Measurements from ENCODE around the gene NRARP. TPM values are rescaled to one million over a fixed set of nuclear protein-coding genes. Genes with fewer than 3 reads are reported as not detected.

The NRARP gene
- total and polyA plus RNA-seq, 2 experiments from 2014 or later, result 8.7 to 16.5 TPM

DNA sequence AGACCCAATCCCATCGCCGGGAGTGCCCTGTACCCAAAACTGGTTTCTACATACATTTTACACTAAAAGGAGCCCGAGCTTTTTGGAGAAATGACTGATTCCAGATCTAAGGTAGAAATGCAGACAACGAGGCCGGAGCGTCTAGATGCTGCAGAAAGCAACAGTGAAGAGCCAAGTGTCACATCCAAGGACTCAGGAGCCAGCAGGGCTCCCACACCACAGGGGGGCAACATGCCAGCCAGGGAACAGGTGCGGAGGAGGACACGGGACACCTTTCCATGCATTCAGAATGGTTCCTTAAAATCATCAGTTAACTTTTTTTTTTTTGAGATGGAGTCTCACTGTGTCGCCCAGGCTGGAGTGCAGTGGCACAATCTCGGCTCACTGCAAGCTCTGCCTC lies 23.1 kb upstream of the NRARP start:
- H3K27ac ChIP-seq, result no peak overlapping the region
- no peaks in the 10 kb centered on the region for H3K36me3 ChIP-seq
- no peaks in the 10 kb centered on the region for H3K27me3 ChIP-seq
- DNase-seq (ENCODE audit: low read depth in 1 of 2, low spot score in 1 of 2), result no peak
- H3K9me3 ChIP-seq (ENCODE audit: low read depth), result no peaks in the 10 kb centered on the region
- H3K4me3 ChIP-seq, result no peak overlapping the region
- TF ChIP-seq, protein P1, sequence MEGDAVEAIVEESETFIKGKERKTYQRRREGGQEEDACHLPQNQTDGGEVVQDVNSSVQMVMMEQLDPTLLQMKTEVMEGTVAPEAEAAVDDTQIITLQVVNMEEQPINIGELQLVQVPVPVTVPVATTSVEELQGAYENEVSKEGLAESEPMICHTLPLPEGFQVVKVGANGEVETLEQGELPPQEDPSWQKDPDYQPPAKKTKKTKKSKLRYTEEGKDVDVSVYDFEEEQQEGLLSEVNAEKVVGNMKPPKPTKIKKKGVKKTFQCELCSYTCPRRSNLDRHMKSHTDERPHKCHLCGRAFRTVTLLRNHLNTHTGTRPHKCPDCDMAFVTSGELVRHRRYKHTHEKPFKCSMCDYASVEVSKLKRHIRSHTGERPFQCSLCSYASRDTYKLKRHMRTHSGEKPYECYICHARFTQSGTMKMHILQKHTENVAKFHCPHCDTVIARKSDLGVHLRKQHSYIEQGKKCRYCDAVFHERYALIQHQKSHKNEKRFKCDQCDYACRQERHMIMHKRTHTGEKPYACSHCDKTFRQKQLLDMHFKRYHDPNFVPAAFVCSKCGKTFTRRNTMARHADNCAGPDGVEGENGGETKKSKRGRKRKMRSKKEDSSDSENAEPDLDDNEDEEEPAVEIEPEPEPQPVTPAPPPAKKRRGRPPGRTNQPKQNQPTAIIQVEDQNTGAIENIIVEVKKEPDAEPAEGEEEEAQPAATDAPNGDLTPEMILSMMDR (IDR thresholded peaks at IDR 0.05; ENCODE audit: low read depth, low read length), result no peak
- H3K4me1 ChIP-seq (ENCODE audit: low read depth), result no peaks in the 10 kb centered on the region

DNA sequence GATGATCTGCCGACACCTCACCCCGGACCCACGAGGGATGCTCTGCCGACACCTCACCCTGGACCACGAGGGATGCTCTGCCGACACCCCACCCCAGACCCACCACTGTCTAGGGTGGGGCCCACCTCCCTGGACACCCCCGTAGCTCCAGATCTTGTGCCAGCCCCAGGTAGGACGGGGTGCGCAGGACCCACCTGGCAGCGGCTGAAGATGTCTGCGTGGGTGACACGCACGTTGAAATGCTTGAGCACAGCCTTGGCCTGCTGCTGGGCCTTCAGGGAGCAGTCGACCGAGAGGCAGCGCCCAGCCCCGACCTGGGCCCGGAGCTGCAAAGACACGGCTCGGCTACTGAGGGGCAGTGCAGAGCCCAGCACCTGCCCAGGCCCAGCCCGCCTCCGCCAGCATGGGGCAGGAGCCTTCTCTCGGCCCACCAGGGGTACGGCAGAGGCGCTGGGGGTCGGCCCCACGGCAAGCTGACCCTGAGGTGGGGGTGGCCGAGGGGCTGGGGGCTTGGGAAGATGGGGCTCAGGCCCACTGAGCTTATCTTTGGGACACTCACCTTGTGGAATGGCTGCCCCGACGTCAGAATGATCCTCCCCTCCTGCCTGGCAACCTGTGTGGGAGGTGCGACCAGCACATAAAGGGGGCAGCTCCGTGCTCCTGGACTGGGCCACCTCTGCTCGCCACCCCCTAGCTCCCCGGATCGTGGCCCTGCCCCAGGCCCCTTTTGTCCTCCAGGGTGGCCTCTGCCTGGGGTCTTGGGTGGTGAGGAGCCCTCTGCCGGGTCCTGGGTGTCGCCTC lies 21.7 kb upstream of the NRARP start:
- Histone ChIP-seq H3K9me3 (ENCODE audit: low read depth) (no peaks in the 10 kb centered on the region), H3K36me3 (no peaks in the 10 kb centered on the region), H3K27ac (no peak overlapping the region), H3K4me3 (no peak overlapping the region), H3K27me3 (no peaks in the 10 kb centered on the region), H3K4me1 (ENCODE audit: low read depth) (peaks cover 2% of the 10 kb centered on the region)
- TF ChIP-seq, protein P1 (IDR thresholded peaks at IDR 0.05; ENCODE audit: low read depth, low read length), result no peak
- no peak for DNase-seq (ENCODE audit: low read depth in 1 of 2, low spot score in 1 of 2)

DNA sequence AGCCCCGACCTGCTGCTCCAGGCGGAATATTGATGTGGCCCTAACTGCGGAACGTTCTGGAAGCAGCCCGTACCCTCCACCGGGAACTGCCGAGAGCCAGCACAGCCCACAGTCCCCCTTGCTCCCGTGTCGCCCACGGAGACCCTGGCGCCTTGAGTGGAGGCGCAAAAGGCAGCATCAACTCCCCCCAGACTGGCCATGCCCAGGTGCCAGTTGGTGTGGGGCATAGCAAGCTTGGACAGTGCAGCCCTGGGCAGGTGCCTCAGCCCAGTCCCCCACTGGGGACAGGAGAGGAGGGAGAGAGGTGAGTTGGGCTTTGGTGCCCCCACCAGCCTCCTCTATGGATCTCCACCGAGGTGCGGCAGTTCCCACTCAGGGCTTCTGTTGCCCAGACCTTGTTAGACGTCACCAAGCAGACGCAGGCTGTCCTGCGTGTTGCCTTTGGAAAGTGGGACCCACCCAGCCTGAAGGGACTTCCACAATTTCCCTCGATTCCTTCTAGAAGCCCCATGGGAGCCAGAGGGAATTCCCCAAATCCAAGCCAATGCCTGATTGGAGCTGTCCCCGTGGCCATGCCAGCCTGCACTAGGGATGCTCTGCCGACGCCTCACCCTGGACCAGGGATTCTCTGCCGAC lies 19.8 kb upstream of the NRARP start:
- TF ChIP-seq, protein P1 (IDR thresholded peaks at IDR 0.05; ENCODE audit: low read depth, low read length), result no peak
- Histone ChIP-seq H3K36me3 (no peaks in the 10 kb centered on the region), H3K27ac (no peak overlapping the region), H3K4me3 (no peak overlapping the region), H3K4me1 (ENCODE audit: low read depth) (peaks cover 11% of the 10 kb centered on the region), H3K9me3 (ENCODE audit: low read depth) (no peaks in the 10 kb centered on the region), H3K27me3 (no peaks in the 10 kb centered on the region)
- no peak for DNase-seq (ENCODE audit: low read depth in 1 of 2, low spot score in 1 of 2)

DNA sequence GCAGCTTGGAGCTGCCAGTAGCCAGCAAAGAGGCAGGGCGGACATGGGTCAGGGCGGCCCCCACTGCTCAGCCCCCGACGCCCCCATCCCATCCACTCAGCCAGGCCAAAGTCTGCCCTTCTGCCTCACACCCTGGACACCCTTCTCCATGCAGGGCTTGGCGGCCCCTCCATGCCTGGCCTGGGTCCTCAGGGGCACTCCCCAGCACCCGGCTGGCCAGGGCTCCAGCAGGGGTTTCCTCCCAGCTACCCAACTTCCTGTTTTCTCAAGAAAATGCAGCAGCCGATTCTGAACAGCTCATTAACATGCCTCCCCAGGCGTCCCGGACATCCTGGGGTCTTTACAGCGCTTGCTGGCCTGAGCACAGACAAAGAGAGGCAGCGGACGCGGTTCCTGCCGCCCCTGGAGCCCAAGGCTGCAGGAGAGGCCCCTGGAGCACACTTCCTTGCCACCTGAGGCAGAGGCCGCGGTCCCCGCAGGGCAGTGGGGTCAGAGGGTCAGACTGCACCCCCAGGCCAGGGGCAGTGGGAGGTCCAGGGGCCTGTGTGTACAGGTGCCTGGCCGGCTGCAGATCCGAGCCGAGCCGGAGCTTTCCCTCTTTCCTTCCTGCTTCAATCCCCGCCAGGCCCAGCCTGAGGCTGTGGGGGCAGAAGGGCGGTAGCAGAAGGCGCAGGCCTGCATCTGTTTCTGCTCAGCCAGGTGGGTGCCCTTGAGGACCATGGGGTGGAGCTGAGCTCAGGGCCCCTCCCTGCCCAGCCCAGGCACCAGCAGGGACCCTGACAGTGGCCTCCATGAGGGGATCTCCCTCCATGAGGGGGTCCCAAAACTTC lies 18.7 kb upstream of the NRARP start:
- H3K4me1 ChIP-seq (ENCODE audit: low read depth), result peaks cover 15% of the 10 kb centered on the region
- TF ChIP-seq, protein P1 (IDR thresholded peaks at IDR 0.05; ENCODE audit: low read depth, low read length), result no peak
- no peaks in the 10 kb centered on the region for H3K36me3 ChIP-seq
- no peak for DNase-seq (ENCODE audit: low read depth in 1 of 2, low spot score in 1 of 2)
- H3K27ac ChIP-seq, result no peak overlapping the region
- no peaks in the 10 kb centered on the region for H3K9me3 ChIP-seq (ENCODE audit: low read depth)
- no peaks in the 10 kb centered on the region for H3K27me3 ChIP-seq
- H3K4me3 ChIP-seq, result no peak overlapping the region

DNA sequence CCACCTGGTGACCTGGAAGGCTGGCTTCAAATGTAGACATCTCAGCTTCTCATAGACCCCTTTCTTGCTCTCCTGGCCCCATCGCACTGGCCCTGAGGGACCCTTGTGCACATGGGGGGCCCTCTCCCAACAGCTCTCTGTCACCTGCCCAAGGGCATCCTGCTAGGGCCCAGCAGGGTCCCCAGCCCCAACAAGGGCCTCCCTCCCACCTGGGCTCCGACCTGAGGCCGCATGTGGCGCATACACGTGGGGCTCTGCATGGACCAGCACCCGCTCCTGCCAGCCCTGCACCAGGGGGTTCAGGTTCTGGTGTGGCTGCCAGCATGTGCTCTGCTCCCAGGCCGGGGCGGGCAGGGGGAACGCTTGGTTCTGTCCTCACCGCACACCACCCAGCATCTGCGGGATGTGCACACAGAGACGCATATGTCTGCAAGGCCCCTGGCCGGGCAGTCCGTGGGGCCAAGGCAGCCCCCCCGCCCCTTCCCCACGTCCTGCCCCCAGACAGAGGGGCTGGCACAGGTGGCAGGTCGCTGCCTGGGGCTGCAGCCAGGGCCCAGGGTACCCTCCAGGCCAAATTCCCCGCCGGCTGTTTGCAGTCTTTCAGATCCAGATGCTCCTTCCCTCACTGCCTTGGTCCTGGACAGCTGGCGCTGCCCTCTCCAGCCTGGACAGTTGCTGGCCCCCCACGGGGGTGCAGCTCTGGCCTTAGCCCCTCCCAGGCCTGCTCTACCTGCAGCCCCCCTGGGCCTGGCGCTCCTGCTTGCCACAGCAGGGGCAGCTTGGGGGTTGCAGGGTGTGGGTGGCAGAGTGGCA lies 17.9 kb upstream of the NRARP start:
- no peaks in the 10 kb centered on the region for H3K9me3 ChIP-seq (ENCODE audit: low read depth)
- H3K4me1 ChIP-seq (ENCODE audit: low read depth), result peaks cover 20% of the 10 kb centered on the region
- H3K27me3 ChIP-seq, result no peaks in the 10 kb centered on the region
- H3K4me3 ChIP-seq, result no peak overlapping the region
- TF ChIP-seq, protein P1 (IDR thresholded peaks at IDR 0.05; ENCODE audit: low read depth, low read length), result no peak
- no peaks in the 10 kb centered on the region for H3K36me3 ChIP-seq
- DNase-seq (ENCODE audit: low read depth in 1 of 2, low spot score in 1 of 2), result no peak
- H3K27ac ChIP-seq, result no peak overlapping the region
